Measurements from ENCODE around the gene PTPRF. TPM values are rescaled to one million over a fixed set of nuclear protein-coding genes. Genes with fewer than 3 reads are reported as not detected.

Gene PTPRF
- total RNA-seq, 3 donors from 2014 or later (not counting 1 experiment from before 2014, with no cell fraction given) = 0.12 to 1.9 TPM; not detected in 1

DNA sequence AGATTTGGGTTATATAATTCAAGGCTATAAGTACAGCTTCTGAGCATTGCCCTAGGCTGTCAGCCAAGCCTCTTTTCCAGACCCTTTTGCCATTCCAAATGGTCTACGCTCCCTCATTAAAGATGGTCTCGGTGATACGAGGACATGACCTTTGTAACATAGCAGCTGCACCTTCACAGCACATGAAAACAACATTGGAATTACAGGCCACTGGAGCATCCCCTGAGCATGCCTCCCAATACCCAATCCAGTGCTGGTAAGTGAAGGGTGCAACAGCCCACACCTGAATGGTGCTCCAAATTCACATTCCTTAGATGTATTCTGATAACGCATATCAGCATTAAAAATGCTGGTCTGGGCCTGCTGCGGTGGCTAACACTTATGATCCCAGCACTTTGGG lies 20.1 kb upstream of the PTPRF start:
- Mint-ChIP-seq H3K27me3 (ENCODE audit: low read depth in 2 of 2) (peaks cover 6 to 14% of the 10 kb centered on the region in 2 donors), H3K9me3 (no peaks in the 10 kb centered on the region), H3K4me3 (no peak overlapping the region), H3K36me3 (no peaks in the 10 kb centered on the region), H3K27ac (no peak overlapping the region), H3K4me1 (no peaks in the 10 kb centered on the region)
- Histone ChIP-seq H3K36me3 (ENCODE audit: control insufficient read depth, insufficient read depth, low read length) (no peaks in the 10 kb centered on the region), H3K27ac (ENCODE audit: low read length) (no peak overlapping the region), H3K4me3 (ENCODE audit: low read length) (no peak overlapping the region), H3K4me1 (ENCODE audit: control insufficient read depth, insufficient read depth, low read length) (no peaks in the 10 kb centered on the region), H3K9me3 (ENCODE audit: control insufficient read depth, insufficient read depth, low read length) (no peaks in the 10 kb centered on the region), H3K27me3 (ENCODE audit: control insufficient read depth, insufficient read depth, low read length) (no peaks in the 10 kb centered on the region)
- 96% methylated on average over 4 of the region's 5 CpGs for WGBS (ENCODE audit: insufficient coverage)
- DNase-seq (no peak), ATAC-seq (no peak)
- TF ChIP-seq, protein P1, sequence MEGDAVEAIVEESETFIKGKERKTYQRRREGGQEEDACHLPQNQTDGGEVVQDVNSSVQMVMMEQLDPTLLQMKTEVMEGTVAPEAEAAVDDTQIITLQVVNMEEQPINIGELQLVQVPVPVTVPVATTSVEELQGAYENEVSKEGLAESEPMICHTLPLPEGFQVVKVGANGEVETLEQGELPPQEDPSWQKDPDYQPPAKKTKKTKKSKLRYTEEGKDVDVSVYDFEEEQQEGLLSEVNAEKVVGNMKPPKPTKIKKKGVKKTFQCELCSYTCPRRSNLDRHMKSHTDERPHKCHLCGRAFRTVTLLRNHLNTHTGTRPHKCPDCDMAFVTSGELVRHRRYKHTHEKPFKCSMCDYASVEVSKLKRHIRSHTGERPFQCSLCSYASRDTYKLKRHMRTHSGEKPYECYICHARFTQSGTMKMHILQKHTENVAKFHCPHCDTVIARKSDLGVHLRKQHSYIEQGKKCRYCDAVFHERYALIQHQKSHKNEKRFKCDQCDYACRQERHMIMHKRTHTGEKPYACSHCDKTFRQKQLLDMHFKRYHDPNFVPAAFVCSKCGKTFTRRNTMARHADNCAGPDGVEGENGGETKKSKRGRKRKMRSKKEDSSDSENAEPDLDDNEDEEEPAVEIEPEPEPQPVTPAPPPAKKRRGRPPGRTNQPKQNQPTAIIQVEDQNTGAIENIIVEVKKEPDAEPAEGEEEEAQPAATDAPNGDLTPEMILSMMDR (IDR thresholded peaks at IDR 0.05) = no peak
- intact Hi-C loops (cut with micrococcal nuclease) = no loop called here

DNA sequence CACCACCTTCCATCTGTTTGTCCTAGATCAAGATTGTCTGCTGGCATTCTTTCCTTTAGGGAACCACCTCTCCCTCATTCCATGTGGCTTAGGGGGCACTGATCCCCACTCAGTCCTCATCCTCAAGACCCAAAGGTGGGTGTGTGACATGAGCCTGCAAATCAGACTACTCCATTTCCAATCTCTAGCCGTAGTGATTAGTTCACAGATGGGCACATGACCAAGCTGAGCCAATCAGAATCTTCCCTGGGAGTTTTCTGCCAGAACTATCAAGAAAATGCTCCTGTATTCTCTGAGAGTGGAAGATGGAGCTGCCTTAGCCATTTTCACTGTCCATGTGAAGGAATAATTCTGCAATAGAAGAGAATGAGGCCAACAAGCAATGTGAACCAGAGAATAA lies 19.3 kb upstream of the PTPRF start:
- no peak overlapping the region for H3K4me3 Mint-ChIP-seq
- no peaks in the 10 kb centered on the region for H3K4me1 ChIP-seq (ENCODE audit: control insufficient read depth, insufficient read depth, low read length)
- peaks cover 6 to 14% of the 10 kb centered on the region in 2 donors for H3K27me3 Mint-ChIP-seq (ENCODE audit: low read depth in 2 of 2)
- no peaks in the 10 kb centered on the region for H3K36me3 Mint-ChIP-seq
- no peaks in the 10 kb centered on the region for H3K36me3 ChIP-seq (ENCODE audit: control insufficient read depth, insufficient read depth, low read length)
- TF ChIP-seq, protein P1 (IDR thresholded peaks at IDR 0.05) = no peak
- intact Hi-C loops (cut with micrococcal nuclease) = no loop called here
- H3K27ac Mint-ChIP-seq = no peak overlapping the region
- H3K27me3 ChIP-seq (ENCODE audit: control insufficient read depth, insufficient read depth, low read length) = no peaks in the 10 kb centered on the region
- no peaks in the 10 kb centered on the region for H3K9me3 Mint-ChIP-seq
- H3K9me3 ChIP-seq (ENCODE audit: control insufficient read depth, insufficient read depth, low read length) = no peaks in the 10 kb centered on the region
- 60% methylated on average over 1 of the region's 1 CpG for WGBS (ENCODE audit: insufficient coverage)
- ATAC-seq (no peak), DNase-seq (no peak)
- no peak overlapping the region for H3K27ac ChIP-seq (ENCODE audit: low read length)
- H3K4me3 ChIP-seq (ENCODE audit: low read length) = no peak overlapping the region
- no peaks in the 10 kb centered on the region for H3K4me1 Mint-ChIP-seq

DNA sequence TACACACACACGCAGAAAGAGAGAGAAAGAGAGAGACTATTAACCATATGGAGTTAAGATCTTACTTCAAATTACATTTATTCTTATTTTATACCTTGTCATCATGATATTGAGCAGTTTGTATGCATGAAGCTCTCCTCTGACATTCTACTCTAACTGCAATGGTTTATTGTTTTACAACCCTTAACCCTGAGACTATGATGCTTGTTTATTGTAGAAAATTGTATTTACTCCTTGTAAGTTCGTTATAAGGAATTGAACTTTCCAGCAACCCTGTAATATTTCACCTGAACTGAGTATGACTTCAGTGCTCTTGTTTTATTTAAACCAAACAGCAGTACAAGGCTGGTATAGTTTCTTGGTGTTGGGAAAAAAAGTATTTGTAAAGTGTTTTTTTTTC lies 18.6 kb upstream of the PTPRF start:
- H3K36me3 ChIP-seq (ENCODE audit: control insufficient read depth, insufficient read depth, low read length) = no peaks in the 10 kb centered on the region
- no peaks in the 10 kb centered on the region for H3K36me3 Mint-ChIP-seq
- no peaks in the 10 kb centered on the region for H3K9me3 Mint-ChIP-seq
- H3K27ac Mint-ChIP-seq = no peak overlapping the region
- H3K4me3 Mint-ChIP-seq = no peak overlapping the region
- intact Hi-C loops (cut with micrococcal nuclease) = no loop called here
- no peaks in the 10 kb centered on the region for H3K4me1 ChIP-seq (ENCODE audit: control insufficient read depth, insufficient read depth, low read length)
- H3K9me3 ChIP-seq (ENCODE audit: control insufficient read depth, insufficient read depth, low read length) = no peaks in the 10 kb centered on the region
- no CpG with 5 or more reads among the region's 2 CpGs for WGBS (ENCODE audit: insufficient coverage)
- H3K27ac ChIP-seq (ENCODE audit: low read length) = no peak overlapping the region
- no peaks in the 10 kb centered on the region for H3K4me1 Mint-ChIP-seq
- ATAC-seq (no peak), DNase-seq (no peak)
- TF ChIP-seq, protein P1 (IDR thresholded peaks at IDR 0.05) = no peak
- no peak overlapping the region for H3K4me3 ChIP-seq (ENCODE audit: low read length)
- H3K27me3 Mint-ChIP-seq (ENCODE audit: low read depth in 2 of 2) = peaks cover 9 to 19% of the 10 kb centered on the region in 2 donors
- H3K27me3 ChIP-seq (ENCODE audit: control insufficient read depth, insufficient read depth, low read length) = no peaks in the 10 kb centered on the region

DNA sequence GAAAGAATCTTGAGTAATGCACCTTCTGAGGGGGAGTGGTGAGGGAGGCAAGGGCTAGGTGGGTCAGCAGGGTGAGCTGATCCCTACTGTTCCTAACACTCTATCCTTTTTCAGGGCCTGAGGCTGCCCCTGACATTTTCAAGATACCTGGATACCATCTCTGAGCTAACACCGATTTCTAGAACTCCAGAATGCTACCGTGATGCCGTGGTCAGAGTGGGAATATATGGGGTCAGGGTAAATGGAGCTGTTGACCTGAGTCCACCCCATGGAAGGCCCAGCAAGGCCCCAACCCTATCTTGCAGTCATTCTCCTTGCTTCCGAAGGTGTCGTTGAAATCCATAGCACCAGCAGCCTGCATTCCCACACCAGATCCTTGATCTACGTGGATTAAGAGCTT lies 18.0 kb upstream of the PTPRF start:
- 95% methylated on average over 6 of the region's 6 CpGs for WGBS (ENCODE audit: insufficient coverage)
- ATAC-seq (no peak), DNase-seq (no peak)
- H3K36me3 Mint-ChIP-seq = no peaks in the 10 kb centered on the region
- Histone ChIP-seq H3K9me3 (ENCODE audit: control insufficient read depth, insufficient read depth, low read length) (no peaks in the 10 kb centered on the region), H3K36me3 (ENCODE audit: control insufficient read depth, insufficient read depth, low read length) (no peaks in the 10 kb centered on the region), H3K27me3 (ENCODE audit: control insufficient read depth, insufficient read depth, low read length) (no peaks in the 10 kb centered on the region), H3K4me3 (ENCODE audit: low read length) (no peak overlapping the region), H3K4me1 (ENCODE audit: control insufficient read depth, insufficient read depth, low read length) (no peaks in the 10 kb centered on the region), H3K27ac (ENCODE audit: low read length) (no peak overlapping the region)
- H3K27me3 Mint-ChIP-seq (ENCODE audit: low read depth in 2 of 2) = peaks cover 8 to 23% of the 10 kb centered on the region in 2 donors
- no peaks in the 10 kb centered on the region for H3K9me3 Mint-ChIP-seq
- H3K4me3 Mint-ChIP-seq = no peak overlapping the region
- H3K27ac Mint-ChIP-seq = no peak overlapping the region
- no peaks in the 10 kb centered on the region for H3K4me1 Mint-ChIP-seq
- intact Hi-C loops (cut with micrococcal nuclease) = no loop called here
- TF ChIP-seq, protein P1 (IDR thresholded peaks at IDR 0.05) = no peak
